GM12891 (cell line): ENCODE data around the gene TTC28.
"Not testable (repeated sequence)": the region's sequence is repeated elsewhere in the genome, so short reads cannot be mapped to it uniquely, and the experiment has no call there.

Experiments used
- DNase-seq: peaks from one replicate; pipeline ENCODE4 v3.0.0; 2011; ENCODE audit warnings: low spot score; ENCODE audit not compliant: insufficient read length
- FAIRE-seq: peaks from 2 replicates; lab custom pipeline; 2011; peaks lifted over from hg19 to GRCh38; lab: Jason Lieb, UNC
- PAX5 ChIP-seq: IDR thresholded peaks from 2 replicates; pipeline ENCODE4 v1.6.1; 2011; ENCODE audit warnings: low read length, moderate library complexity, mild to moderate bottlenecking; ENCODE audit not compliant: insufficient read depth, severe bottlenecking
- POLR2A ChIP-seq: IDR thresholded peaks from 2 replicates; pipeline ENCODE4 v1.6.1; 2011; ENCODE audit warnings: low read depth, low read length, control low read depth
- POLR2AphosphoS5 ChIP-seq: IDR thresholded peaks from 2 replicates; pipeline ENCODE4 v1.6.1; 2011; ENCODE audit warnings: low read depth, low read length, control low read depth
- POU2F2 ChIP-seq: IDR thresholded peaks from 2 replicates; pipeline ENCODE4 v1.6.1; 2011; ENCODE audit warnings: low read depth, mild to moderate bottlenecking, control low read depth, low read length, moderate library complexity
- SPI1 ChIP-seq: IDR thresholded peaks from 2 replicates; pipeline ENCODE4 v1.6.1; 2011; ENCODE audit warnings: low read depth, low read length, control low read depth
- TAF1 ChIP-seq: IDR thresholded peaks from 2 replicates; pipeline ENCODE4 v1.6.1; 2011; ENCODE audit warnings: low read depth, low read length, control low read depth

TTC28 gene

GRCh38 chr22:28628766-28629165 lies 50.9 kb downstream of the TTC28 start:
- FAIRE-seq = no peak
- DNase-seq = no peak
- TF ChIP-seq POU2F2 (no peak), SPI1 (no peak), TAF1 (no peak), PAX5 (no peak), POLR2AphosphoS5 (no peak), POLR2A (no peak)

GRCh38 chr22:28627791-28628190 lies 51.8 kb downstream of the TTC28 start:
- FAIRE-seq (no peak), DNase-seq (no peak)
- TF ChIP-seq POLR2A (no peak), TAF1 (no peak), POLR2AphosphoS5 (no peak), POU2F2 (no peak), PAX5 (no peak), SPI1 (no peak)

- no peak for DNase-seq
- FAIRE-seq = no peak
- no peak for TF ChIP-seq POLR2AphosphoS5
- TF ChIP-seq TAF1 = no peak
- TF ChIP-seq POLR2A = no peak
- TF ChIP-seq POU2F2 = no peak
Observed at GRCh38 chr22:28620244-28620922, 59.3 kb downstream of the TTC28 start.

- no peak for FAIRE-seq
- DNase-seq = no peak
- TF ChIP-seq POU2F2 = no peak
- TF ChIP-seq TAF1 = no peak
- TF ChIP-seq SPI1 = no peak
- no peak for TF ChIP-seq POLR2A
- TF ChIP-seq POLR2AphosphoS5 = no peak
- TF ChIP-seq PAX5 = no peak
Observed at GRCh38 chr22:28619236-28619635, 60.4 kb downstream of the TTC28 start.

GRCh38 chr22:28615423-28615822 lies 64.2 kb downstream of the TTC28 start:
- DNase-seq, FAIRE-seq: not testable (repeated sequence)

GRCh38 chr22:28609921-28610320 lies 69.7 kb downstream of the TTC28 start:
- FAIRE-seq (no peak), DNase-seq (no peak)
- no peak for TF ChIP-seq SPI1
- TF ChIP-seq TAF1 = no peak
- TF ChIP-seq POU2F2 = no peak
- no peak for TF ChIP-seq POLR2A
- TF ChIP-seq POLR2AphosphoS5 = no peak
- no peak for TF ChIP-seq PAX5

- no peak for TF ChIP-seq POLR2AphosphoS5
- no peak for TF ChIP-seq PAX5
- no peak for TF ChIP-seq POU2F2
- no peak for FAIRE-seq
Observed at GRCh38 chr22:28608546-28608945, 71.1 kb downstream of the TTC28 start.

GRCh38 chr22:28607795-28608194 lies 71.8 kb downstream of the TTC28 start:
- FAIRE-seq (no peak), DNase-seq (no peak)
- TF ChIP-seq SPI1 (no peak), PAX5 (no peak), TAF1 (no peak), POLR2AphosphoS5 (no peak), POU2F2 (no peak), POLR2A (no peak)

More at GRCh38 chr22:28608546-28608945, 71.1 kb downstream of the TTC28 start:
- DNase-seq = no peak

- FAIRE-seq (no peak), DNase-seq (no peak)
- TF ChIP-seq PAX5 (no peak), SPI1 (no peak), POU2F2 (no peak), TAF1 (no peak), POLR2A (no peak), POLR2AphosphoS5 (no peak)
Observed at GRCh38 chr22:28604966-28605761, 74.5 kb downstream of the TTC28 start.

GRCh38 chr22:28601915-28602314 lies 77.7 kb downstream of the TTC28 start:
- TF ChIP-seq TAF1 (no peak), PAX5 (no peak), POU2F2 (no peak), POLR2A (no peak), SPI1 (no peak), POLR2AphosphoS5 (no peak)
- no peak for FAIRE-seq
- no peak for DNase-seq
